HFFc6 (cell line): ENCODE measurements around the gene UBALD2. TPM values are rescaled to one million over a fixed set of nuclear protein-coding genes. Genes with fewer than 3 reads are reported as not detected.
"Not testable (repeated sequence)": the region's sequence is repeated elsewhere in the genome, so short reads cannot be mapped to it uniquely, and the experiment has no call there.

Experiments used
- DNase-seq: peaks from one replicate; pipeline ENCODE4 v3.0.0-alpha.2; 2018
- H3K27ac Mint-ChIP-seq: 2 replicates; pipeline ENCODE4 v1.8.0; 2020; ENCODE audit warnings: mild to moderate bottlenecking, mixed read lengths
- H3K27me3 Mint-ChIP-seq: 2 replicates; pipeline ENCODE4 v1.8.0; 2021; ENCODE audit warnings: mild to moderate bottlenecking, moderate library complexity, mixed read lengths; ENCODE audit not compliant: insufficient read depth
- H3K36me3 Mint-ChIP-seq: 2 replicates; pipeline ENCODE4 v1.8.0; 2021; ENCODE audit warnings: low read depth, mixed read lengths
- H3K4me1 Mint-ChIP-seq: 2 replicates; pipeline ENCODE4 v1.8.0; 2020; ENCODE audit warnings: low read depth, mixed read lengths
- H3K4me3 Mint-ChIP-seq: 2 replicates; pipeline ENCODE4 v1.8.0; 2020; ENCODE audit warnings: mild to moderate bottlenecking, moderate library complexity, mixed read lengths
- H3K9me3 Mint-ChIP-seq: 2 replicates; pipeline ENCODE4 v1.8.0; 2020; ENCODE audit warnings: mild to moderate bottlenecking, mixed read lengths
- CTCF ChIP-seq: fragments of 200-600 bp; sonication (generic); IDR thresholded peaks from 2 replicates; pipeline ENCODE4 v1.5.0; 2021; ENCODE audit warnings: antibody characterized with exemption, mild to moderate bottlenecking
- long read RNA-seq: library from polyadenylated mRNA; unstranded; transcript quantifications from one replicate; pipeline ENCODE4 v2.0.0, GENCODE V29; 2019
- total RNA-seq, 6 experiments: library from RNA; stranded (reverse); fragmentation: NEBNext Ultra II Directional; extraction: Animal tissue kit (Norgen Biotek cat#: 25700); gene quantifications; 2 replicates in 1 of 6; 3 replicates in 5 of 6; pipeline ENCODE4 v1.2.3, GENCODE V29; 2021

Gene UBALD2
- 10 to 100 TPM; 24.5 to 35.7 (median 30.5) TPM for total RNA-seq
- long read RNA-seq, partial matches to known transcripts: 0 of 1 reads
- long read RNA-seq, other reads (novel, unspliced or antisense): 1 of 1 reads

- Mint-ChIP-seq H3K4me1 (peaks cover 47% of the 10 kb centered on the region), H3K4me3 (peak within 1 kb of the TSS; percentile 90), H3K27ac (peak within 1 kb of the TSS; percentile 93), H3K27me3 (no peaks in the 10 kb centered on the region; the same call in 1 of the 2 replicates), H3K36me3 (0 out of 2 replicates have a peak, but pooled peaks cover 4% of the 10 kb centered on the region), H3K9me3 (no peaks in the 10 kb centered on the region)
- peak; percentile 100 for DNase-seq
- no peak for TF ChIP-seq CTCF
Measured at GRCh38 chr17:76264755-76265623, at the start of gene UBALD2. TSS of gene UBALD2 (plus strand) at chr17:76265348. CDS start at chr17:76265506, 158 bp downstream.

GRCh38 chr17:76217081-76217480, 48.1 kb upstream of the UBALD2 start:
- Mint-ChIP-seq H3K27ac (no peak overlapping the region), H3K36me3 (no peaks in the 10 kb centered on the region), H3K4me3 (no peak overlapping the region), H3K9me3 (no peaks in the 10 kb centered on the region), H3K27me3 (peaks cover 22% of the 10 kb centered on the region), H3K4me1 (no peaks in the 10 kb centered on the region)
- TF ChIP-seq CTCF: no peak
- DNase-seq: no peak

GRCh38 chr17:76219670-76220383, 45.3 kb upstream of the UBALD2 start:
- Mint-ChIP-seq H3K27ac (no peak overlapping the region), H3K27me3 (peaks cover 12% of the 10 kb centered on the region), H3K4me1 (no peaks in the 10 kb centered on the region), H3K4me3 (no peak overlapping the region), H3K9me3 (no peaks in the 10 kb centered on the region), H3K36me3 (no peaks in the 10 kb centered on the region)
- DNase-seq: no peak
- TF ChIP-seq CTCF: no peak

GRCh38 chr17:76223802-76224201, 41.3 kb upstream of the UBALD2 start:
- H3K4me1 Mint-ChIP-seq: no peaks in the 10 kb centered on the region
- no peak overlapping the region for H3K27ac Mint-ChIP-seq
- H3K4me3 Mint-ChIP-seq: no peak overlapping the region
- no peaks in the 10 kb centered on the region for H3K36me3 Mint-ChIP-seq
- no peak for DNase-seq
- peaks cover 3% of the 10 kb centered on the region for H3K27me3 Mint-ChIP-seq
- no peak for TF ChIP-seq CTCF
- H3K9me3 Mint-ChIP-seq: no peaks in the 10 kb centered on the region

- H3K4me1 Mint-ChIP-seq: not testable (repeated sequence)
Measured at GRCh38 chr17:76225373-76226086, 39.6 kb upstream of the UBALD2 start.

GRCh38 chr17:76226749-76227148, 38.4 kb upstream of the UBALD2 start:
- not testable (repeated sequence) for H3K4me1 Mint-ChIP-seq, H3K27me3 Mint-ChIP-seq, H3K4me3 Mint-ChIP-seq, H3K36me3 Mint-ChIP-seq, H3K9me3 Mint-ChIP-seq, H3K27ac Mint-ChIP-seq, DNase-seq

More at GRCh38 chr17:76225373-76226086, 39.6 kb upstream of the UBALD2 start:
- H3K27ac Mint-ChIP-seq, H3K4me3 Mint-ChIP-seq, H3K27me3 Mint-ChIP-seq, DNase-seq, H3K9me3 Mint-ChIP-seq, H3K36me3 Mint-ChIP-seq: not testable (repeated sequence)
